HCT116 (cell line): ENCODE data around the gene FRK. TPM values are rescaled to one million over a fixed set of nuclear protein-coding genes. Genes with fewer than 3 reads are reported as not detected.

Experiments used
- ATAC-seq: fragments of 200-7000 bp; cut with Tn5 transposase; 2 replicates; pipeline ENCODE4 v1.9.1; 2020; ENCODE audit warnings: mild to moderate bottlenecking, moderate library complexity
- BruUV-seq: library from RNA; stranded (reverse); fragments of 400-500 nt; replicated peaks from 2 replicates; lab custom pipeline; 2021; lab: Mats Ljungman, UMichigan
- CTCF ChIA-PET: fragments of 300-600 bp; sonication (Branson Sonifier 250); formaldehyde crosslinking; loops from one replicate; lab custom pipeline; 2021; ENCODE audit warnings: antibody characterized with exemption; lab: Charles Lee
- POLR2A ChIA-PET: fragments of 300-600, 350-600 bp; sonication (Branson Sonifier 250); formaldehyde crosslinking; loops from one replicate; lab custom pipeline; 2021; ENCODE audit warnings: antibody characterized with exemption; lab: Charles Lee
- RAD21 ChIA-PET, 2 experiments: fragments of 300-600 bp; sonication (Branson Sonifier 250); formaldehyde crosslinking; loops; one replicate each; lab custom pipeline; 2023; ENCODE audit warnings: low total read pairs in 2 of 2; ENCODE audit not compliant: uncharacterized antibody in 2 of 2, unreplicated experiment in 2 of 2, low non-redundant PET in 1 of 2; lab: Charles Lee
- DNase-seq: peaks from one replicate; pipeline ENCODE4 v3.0.0-alpha.2; 2010; ENCODE audit warnings: low read depth, low spot score
- H2AFZ ChIP-seq: fragments of 200-600 bp; shearing (Covaris generic), sonication (generic); 2 replicates; pipeline ENCODE4 v1.6.1; 2017; ENCODE audit warnings: low read depth, mixed run types, mixed read lengths, antibody characterized with exemption, low read length; ENCODE audit not compliant: poor library complexity, severe bottlenecking
- H3K27ac ChIP-seq: 2 replicates; pipeline ENCODE4 v1.5.1; 2012; ENCODE audit warnings: low read depth, low read length
- H3K27me3 ChIP-seq: fragments of 200-600 bp; sonication (generic); 2 replicates; pipeline ENCODE4 v1.6.1; 2016; ENCODE audit warnings: mixed run types, low read length, mixed read lengths; ENCODE audit not compliant: insufficient read depth
- H3K36me3 ChIP-seq, 2 experiments: fragments of 200-500 bp in 1 of 2; fragments of 200-600 bp in 1 of 2; sonication (Bioruptor generic) in 1 of 2; sonication (generic) in 1 of 2; 2 replicates each; pipeline versions ENCODE4 v1.5.1 to v1.6.1; 2014 to 2016; ENCODE audit warnings: low read length in 2 of 2, inconsistent platforms in 1 of 2, mixed read lengths in 1 of 2, mixed run types in 1 of 2; ENCODE audit not compliant: insufficient read depth in 2 of 2, control insufficient read depth in 1 of 2
- H3K4me1 ChIP-seq, 2 experiments: fragments of 200-600 bp in 1 of 2; sonication (generic) in 1 of 2; 2 replicates each; pipeline versions ENCODE4 v1.5.1 to v1.6.1; 2012 to 2017; ENCODE audit warnings: low read length in 2 of 2, inconsistent platforms in 1 of 2, mild to moderate bottlenecking in 1 of 2, mixed read lengths in 1 of 2, mixed run types in 1 of 2, moderate library complexity in 1 of 2; ENCODE audit not compliant: insufficient read depth in 2 of 2, control insufficient read depth in 1 of 2
- H3K4me2 ChIP-seq: fragments of 200-600 bp; sonication (generic); 2 replicates; pipeline ENCODE4 v1.6.1; 2017; ENCODE audit warnings: mixed run types, low read length, mixed read lengths
- H3K4me3 ChIP-seq, 2 experiments: fragments of 200-600 bp in 1 of 2; sonication (generic) in 1 of 2; replicated peaks in 1 of 2; 2 replicates each; pipeline ENCODE4 v1.5.1; 2011 to 2016; ENCODE audit warnings: low read length in 2 of 2, control low read depth in 1 of 2, low read depth in 1 of 2, mild to moderate bottlenecking in 1 of 2, mixed read lengths in 1 of 2, mixed run types in 1 of 2
- H3K79me2 ChIP-seq: fragments of 200-600 bp; sonication (generic); 2 replicates; pipeline ENCODE4 v1.6.1; 2017; ENCODE audit warnings: mild to moderate bottlenecking, mixed run types, low read length, moderate library complexity, mixed read lengths; ENCODE audit not compliant: insufficient read depth
- H3K9ac ChIP-seq: fragments of 200-600 bp; sonication (generic); 2 replicates; pipeline ENCODE4 v1.6.1; 2016; ENCODE audit warnings: low read length, mixed read lengths
- H3K9me2 ChIP-seq: fragments of 200-600 bp; sonication (generic), shearing (Covaris generic); 2 replicates; pipeline ENCODE4 v1.6.1; 2017; ENCODE audit warnings: mixed run types, mild to moderate bottlenecking, moderate library complexity; ENCODE audit not compliant: insufficient read depth
- H3K9me3 ChIP-seq, 2 experiments: fragments of 200-500 bp in 1 of 2; fragments of 200-600 bp in 1 of 2; sonication (Bioruptor generic) in 1 of 2; sonication (generic) in 1 of 2; 2 replicates each; pipeline ENCODE4 v1.6.1; 2014 to 2017; ENCODE audit warnings: low read length in 2 of 2, mixed read lengths in 2 of 2, inconsistent platforms in 1 of 2, low read depth in 1 of 2, mild to moderate bottlenecking in 1 of 2, mixed run types in 1 of 2, moderate library complexity in 1 of 2; ENCODE audit not compliant: control insufficient read depth in 1 of 2, insufficient read depth in 1 of 2
- H4K20me1 ChIP-seq: fragments of 200-600 bp; sonication (generic), shearing (Covaris generic); 2 replicates; pipeline ENCODE4 v1.6.1; 2017; ENCODE audit warnings: mixed run types, mild to moderate bottlenecking, moderate library complexity; ENCODE audit not compliant: insufficient read depth
- CBX3 ChIP-seq: IDR thresholded peaks from 2 replicates; pipeline ENCODE4 v1.6.1; 2012; ENCODE audit warnings: low read depth
- CEBPB ChIP-seq: IDR thresholded peaks from 2 replicates; pipeline ENCODE4 v1.6.1; 2012; ENCODE audit warnings: low read depth
- EGR1 ChIP-seq: IDR thresholded peaks from 2 replicates; pipeline ENCODE4 v1.6.1; 2012; ENCODE audit warnings: low read depth
- ELF1 ChIP-seq: IDR thresholded peaks from 2 replicates; pipeline ENCODE4 v1.6.1; 2012; ENCODE audit warnings: low read depth, borderline replicate concordance
- EZH2 ChIP-seq: fragments of 200-600 bp; sonication (generic); IDR thresholded peaks from 2 replicates; pipeline ENCODE4 v1.6.1; 2017; ENCODE audit warnings: antibody characterized with exemption, mixed run types
- FOSL1 ChIP-seq: IDR thresholded peaks from 2 replicates; pipeline ENCODE4 v1.6.1; 2012; ENCODE audit warnings: low read depth
- JUND ChIP-seq: IDR thresholded peaks from 2 replicates; pipeline ENCODE4 v1.6.1; 2012
- POLR2A ChIP-seq: IDR thresholded peaks from 2 replicates; pipeline ENCODE4 v1.7.0; 2011; ENCODE audit warnings: borderline replicate concordance; ENCODE audit not compliant: insufficient read depth, insufficient read length; ENCODE audit errors: extremely low read depth
- POLR2AphosphoS5 ChIP-seq: IDR thresholded peaks from 2 replicates; pipeline ENCODE4 v1.6.1; 2011; ENCODE audit warnings: mild to moderate bottlenecking, low read depth, low read length, moderate library complexity
- RAD21 ChIP-seq: IDR thresholded peaks from 2 replicates; pipeline ENCODE4 v1.6.1; 2012; ENCODE audit warnings: low read depth, mild to moderate bottlenecking
- SIN3A ChIP-seq: IDR thresholded peaks from 2 replicates; pipeline ENCODE4 v1.6.1; 2012; ENCODE audit warnings: low read depth
- SRF ChIP-seq: IDR thresholded peaks from 2 replicates; pipeline ENCODE4 v1.6.1; 2012; ENCODE audit warnings: low read depth
- TCF7L2 ChIP-seq: IDR thresholded peaks from 2 replicates; pipeline ENCODE4 v1.7.0; 2011; ENCODE audit warnings: borderline replicate concordance, inconsistent platforms; ENCODE audit not compliant: insufficient read depth, insufficient read length; ENCODE audit errors: extremely low read depth
- ZFX ChIP-seq: fragments of 450-650 bp; IDR thresholded peaks from 2 replicates; pipeline ENCODE4 v1.6.1; 2017
- intact Hi-C: fragments of 100-400 bp; cut with micrococcal nuclease; formaldehyde crosslinking; loops from 2 replicates; pipeline ENCODE4 v1.10.0; 2022
- total RNA-seq: library from RNA; stranded (reverse); gene quantifications from one replicate; pipeline ENCODE4 v1.2.1, GENCODE V29; 2021; ENCODE audit not compliant: unreplicated experiment
- TF ChIP-seq, protein P1 (sequence below): IDR thresholded peaks from 2 replicates; pipeline ENCODE4 v1.6.1; 2012
- TF ChIP-seq, protein P2 (sequence below), 3 experiments: fragments of 200-600 bp in 1 of 3; sonication (generic) in 1 of 3; IDR thresholded peaks in 2 of 3; conservative IDR thresholded peaks in 1 of 3; 2 replicates each; pipeline ENCODE4 v1.5.1; 2012 to 2017; ENCODE audit warnings: low read depth in 2 of 3, low read length in 2 of 3, antibody characterized with exemption in 1 of 3, borderline replicate concordance in 1 of 3, control low read depth in 1 of 3, mild to moderate bottlenecking in 1 of 3, mixed read lengths in 1 of 3, mixed run types in 1 of 3, moderate library complexity in 1 of 3; ENCODE audit not compliant: insufficient read depth in 1 of 3
- TF ChIP-seq, protein P3 (sequence below): IDR thresholded peaks from 2 replicates; pipeline ENCODE4 v1.6.1; 2012

Gene FRK
- total RNA-seq, 1 experiment from 2014 or later, result 3.7 TPM

DNA sequence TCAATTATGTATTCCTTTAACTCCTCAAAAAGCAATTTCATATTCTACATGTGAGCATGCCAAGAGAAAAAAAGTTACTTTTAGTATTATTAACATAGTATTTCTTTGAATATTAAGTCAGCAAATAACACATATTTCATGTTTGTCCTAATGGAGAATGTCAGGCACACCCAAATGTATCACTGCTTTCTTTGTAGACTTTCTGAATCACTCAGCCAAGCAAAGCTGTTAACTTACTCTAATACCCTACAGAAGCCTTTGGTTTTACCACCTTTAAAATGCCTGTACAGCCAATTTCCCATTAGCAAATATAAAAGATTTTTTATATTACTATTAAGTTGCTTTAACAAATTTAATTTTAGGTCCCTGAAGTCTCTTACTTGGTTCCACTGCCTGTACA is 23.8 kb downstream of the FRK start:
- POLR2A ChIA-PET, result interaction anchor here (0.6 kb wide), 1 partner anchor 131 kb away, joined by 3 read pairs; no protein-coding TSS in a partner anchor
- Histone ChIP-seq H3K27me3 (no peaks in the 10 kb centered on the region), H3K9me2 (no peaks in the 10 kb centered on the region), H3K36me3 (no peaks in the 10 kb centered on the region), H3K4me3 (no peak overlapping the region), H4K20me1 (no peaks in the 10 kb centered on the region), H3K4me2 (no peak overlapping the region), H3K9ac (no peak overlapping the region), H3K79me2 (no peaks in the 10 kb centered on the region), H3K4me1 (no peaks in the 10 kb centered on the region), H3K9me3 (no peaks in the 10 kb centered on the region), H3K27ac (no peak overlapping the region), H2AFZ (no peak overlapping the region)
- no peak for DNase-seq
- no TSS peak for BruUV-seq
- intact Hi-C loops, result no loop called here
- RAD21 ChIA-PET, result no interaction called here
- CTCF ChIA-PET, result interaction anchor here (1.8 kb wide), 1 partner anchor 24 kb away, joined by 4 read pairs; the partner anchor contains the start of gene FRK
- no peak for ATAC-seq
- TF ChIP-seq RAD21, result no peak
- TF ChIP-seq TCF7L2, result no peak
- TF ChIP-seq, protein P1, sequence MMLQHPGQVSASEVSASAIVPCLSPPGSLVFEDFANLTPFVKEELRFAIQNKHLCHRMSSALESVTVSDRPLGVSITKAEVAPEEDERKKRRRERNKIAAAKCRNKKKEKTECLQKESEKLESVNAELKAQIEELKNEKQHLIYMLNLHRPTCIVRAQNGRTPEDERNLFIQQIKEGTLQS, result no peak
- TF ChIP-seq ELF1, result no peak
- no peak for TF ChIP-seq SRF
- no peak for TF ChIP-seq POLR2AphosphoS5
- TF ChIP-seq CEBPB, result no peak
- no peak for TF ChIP-seq ZFX
- TF ChIP-seq FOSL1, result no peak

DNA sequence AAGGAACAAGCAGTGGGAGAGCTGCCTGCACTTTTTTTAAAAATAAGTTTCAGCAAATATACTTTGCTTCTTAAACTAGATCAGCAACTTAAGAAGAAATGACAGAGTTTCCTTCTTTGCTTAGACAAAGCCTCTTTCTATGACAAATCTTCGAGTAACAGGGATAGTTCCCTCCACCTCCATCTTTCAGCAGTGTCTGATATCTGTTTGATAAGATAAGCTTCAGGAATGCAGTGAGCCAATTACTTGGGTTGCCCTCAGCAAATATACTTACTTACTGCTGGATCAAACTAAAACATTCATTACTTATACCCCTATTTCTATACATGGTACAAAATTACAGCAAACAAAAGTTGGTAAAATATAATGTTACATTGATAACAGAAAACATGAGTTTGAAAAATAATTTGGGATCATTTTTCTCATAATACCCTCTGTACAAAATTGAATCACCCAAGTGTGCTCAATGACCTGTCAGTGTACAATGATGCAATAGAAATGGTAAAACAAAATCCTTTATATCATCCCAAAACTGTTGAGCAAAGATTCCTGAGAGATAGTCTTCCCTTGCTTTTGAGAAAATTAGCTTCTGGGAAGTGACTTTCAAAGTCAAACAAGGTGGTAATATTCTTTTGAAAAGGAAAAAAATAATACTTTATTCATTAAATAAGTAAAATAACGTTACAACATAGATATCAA is 24.5 kb downstream of the FRK start:
- H3K4me1 ChIP-seq, result no peaks in the 10 kb centered on the region
- H2AFZ ChIP-seq, result no peak overlapping the region
- RAD21 ChIA-PET, result no interaction called here
- H3K27me3 ChIP-seq, result no peaks in the 10 kb centered on the region
- POLR2A ChIA-PET, result no interaction called here
- ATAC-seq (no peak), DNase-seq (no peak)
- no peaks in the 10 kb centered on the region for H4K20me1 ChIP-seq
- intact Hi-C loops, result no loop called here
- TF ChIP-seq TCF7L2, result no peak
- no peak for TF ChIP-seq CBX3
- TF ChIP-seq SIN3A, result no peak
- no peak for TF ChIP-seq EZH2
- TF ChIP-seq, protein P2, sequence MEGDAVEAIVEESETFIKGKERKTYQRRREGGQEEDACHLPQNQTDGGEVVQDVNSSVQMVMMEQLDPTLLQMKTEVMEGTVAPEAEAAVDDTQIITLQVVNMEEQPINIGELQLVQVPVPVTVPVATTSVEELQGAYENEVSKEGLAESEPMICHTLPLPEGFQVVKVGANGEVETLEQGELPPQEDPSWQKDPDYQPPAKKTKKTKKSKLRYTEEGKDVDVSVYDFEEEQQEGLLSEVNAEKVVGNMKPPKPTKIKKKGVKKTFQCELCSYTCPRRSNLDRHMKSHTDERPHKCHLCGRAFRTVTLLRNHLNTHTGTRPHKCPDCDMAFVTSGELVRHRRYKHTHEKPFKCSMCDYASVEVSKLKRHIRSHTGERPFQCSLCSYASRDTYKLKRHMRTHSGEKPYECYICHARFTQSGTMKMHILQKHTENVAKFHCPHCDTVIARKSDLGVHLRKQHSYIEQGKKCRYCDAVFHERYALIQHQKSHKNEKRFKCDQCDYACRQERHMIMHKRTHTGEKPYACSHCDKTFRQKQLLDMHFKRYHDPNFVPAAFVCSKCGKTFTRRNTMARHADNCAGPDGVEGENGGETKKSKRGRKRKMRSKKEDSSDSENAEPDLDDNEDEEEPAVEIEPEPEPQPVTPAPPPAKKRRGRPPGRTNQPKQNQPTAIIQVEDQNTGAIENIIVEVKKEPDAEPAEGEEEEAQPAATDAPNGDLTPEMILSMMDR (IDR thresholded peaks at IDR 0.05 in 2 of 3, conservative IDR thresholded peaks at IDR 0.05 in 1 of 3; ENCODE audit: borderline replicate concordance in 1 of 3, insufficient read depth in 1 of 3, low read depth in 2 of 3, low read length in 2 of 3), result no peak
- no peak for TF ChIP-seq POLR2AphosphoS5
- no peak for TF ChIP-seq EGR1
- TF ChIP-seq, protein P3, sequence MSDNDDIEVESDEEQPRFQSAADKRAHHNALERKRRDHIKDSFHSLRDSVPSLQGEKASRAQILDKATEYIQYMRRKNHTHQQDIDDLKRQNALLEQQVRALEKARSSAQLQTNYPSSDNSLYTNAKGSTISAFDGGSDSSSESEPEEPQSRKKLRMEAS, result no peak
- TF ChIP-seq ELF1, result no peak
- no peak for TF ChIP-seq ZFX
- TF ChIP-seq FOSL1, result no peak
- no peak for TF ChIP-seq JUND
- no peak for TF ChIP-seq CEBPB
- no peak for TF ChIP-seq POLR2A
- TF ChIP-seq RAD21, result no peak
- H3K9me2 ChIP-seq, result no peaks in the 10 kb centered on the region
- H3K9me3 ChIP-seq, result no peaks in the 10 kb centered on the region
- BruUV-seq, result no TSS peak
- no peak overlapping the region for H3K9ac ChIP-seq
- no peaks in the 10 kb centered on the region for H3K36me3 ChIP-seq
- H3K27ac ChIP-seq, result no peak overlapping the region
- CTCF ChIA-PET, result no interaction called here
- H3K4me2 ChIP-seq, result no peak overlapping the region
- no peaks in the 10 kb centered on the region for H3K79me2 ChIP-seq
- no peak overlapping the region for H3K4me3 ChIP-seq
